Measurements from ENCODE around the gene DGKA.

- TF ChIP-seq CTCF (IDR thresholded peaks at IDR 0.05) (no peak), EZH2 (IDR thresholded peaks at IDR 0.05) (no peak), EZH2phosphoT487 (IDR thresholded peaks at IDR 0.05) (no peak)
These were observed 53.9 kb downstream of the DGKA start for GRCh38 chr12:55984861-55985260.
